HG03520 (cell line): ENCODE data around the gene SEC14L1.
A peak's percentile ranks its signal among the peaks of the same experiment; 100 is the strongest.
"Not testable (repeated sequence)": the region's sequence is repeated elsewhere in the genome, so short reads cannot be mapped to it uniquely, and the experiment has no call there.

Experiments used
- ATAC-seq: cut with Tn5 transposase; IDR thresholded peaks from one replicate; pipeline ENCODE4 v1.9.1; 2021; ENCODE audit warnings: mild to moderate bottlenecking, moderate library complexity; ENCODE audit not compliant: unreplicated experiment

The SEC14L1 gene

GRCh38 chr17:77231076-77231871 lies 90.5 kb downstream of the SEC14L1 start:
- no peak for ATAC-seq

GRCh38 chr17:77233127-77233526 lies 92.4 kb downstream of the SEC14L1 start:
- ATAC-seq: no peak

- ATAC-seq: no peak
Observed at GRCh38 chr17:77233635-77234334, 93.0 kb downstream of the SEC14L1 start.

DNA sequence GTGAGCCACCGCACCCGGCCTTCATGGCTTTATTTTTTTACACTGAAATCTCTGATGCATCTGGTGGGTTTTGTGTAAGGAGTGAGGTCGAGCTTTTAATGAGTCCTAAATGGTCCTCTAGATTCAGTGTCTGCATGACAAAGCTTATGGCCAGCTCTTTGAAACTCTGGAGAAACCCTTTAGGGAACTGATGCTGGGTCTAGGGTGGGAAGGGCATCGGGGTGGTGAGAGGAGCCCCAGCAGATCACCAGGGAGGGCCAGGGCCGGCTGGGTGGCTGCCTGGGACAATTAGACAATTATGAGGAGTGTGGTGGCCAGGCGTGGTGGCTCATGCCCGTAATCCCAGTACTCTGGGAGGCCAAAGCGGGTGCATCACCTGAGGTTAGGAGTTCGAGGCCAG lies 93.9 kb downstream of the SEC14L1 start:
- no peak for ATAC-seq

DNA sequence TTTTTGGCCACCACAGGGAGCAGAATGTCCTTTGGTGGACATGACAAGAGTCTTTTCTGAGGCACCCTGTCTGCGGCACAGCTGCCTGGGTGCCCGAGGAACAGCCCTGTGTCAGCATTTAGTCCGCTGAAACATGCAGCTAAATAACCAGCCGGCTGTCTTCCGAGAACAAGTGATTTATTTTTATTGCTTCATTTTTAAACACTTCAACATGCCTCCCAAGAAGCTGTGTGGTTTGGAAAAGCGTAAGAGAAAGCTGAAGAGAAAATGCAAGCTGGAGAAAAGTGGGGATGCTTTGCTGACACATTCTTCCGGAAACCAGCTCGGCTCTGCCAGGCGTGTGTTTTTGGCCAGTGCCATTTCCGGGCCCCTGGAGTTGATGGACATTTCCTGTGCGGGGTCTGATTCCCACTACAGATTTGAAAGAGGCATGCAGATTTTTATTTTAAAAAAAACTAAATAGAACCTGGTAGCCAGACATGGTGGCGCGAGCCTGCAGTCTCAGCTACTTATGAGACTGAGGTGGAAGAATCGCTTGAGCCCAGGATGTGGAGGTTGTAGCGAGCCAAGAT lies 94.7 kb downstream of the SEC14L1 start:
- ATAC-seq: no peak

GRCh38 chr17:77237232-77238008 lies 96.7 kb downstream of the SEC14L1 start:
- ATAC-seq: no peak

DNA sequence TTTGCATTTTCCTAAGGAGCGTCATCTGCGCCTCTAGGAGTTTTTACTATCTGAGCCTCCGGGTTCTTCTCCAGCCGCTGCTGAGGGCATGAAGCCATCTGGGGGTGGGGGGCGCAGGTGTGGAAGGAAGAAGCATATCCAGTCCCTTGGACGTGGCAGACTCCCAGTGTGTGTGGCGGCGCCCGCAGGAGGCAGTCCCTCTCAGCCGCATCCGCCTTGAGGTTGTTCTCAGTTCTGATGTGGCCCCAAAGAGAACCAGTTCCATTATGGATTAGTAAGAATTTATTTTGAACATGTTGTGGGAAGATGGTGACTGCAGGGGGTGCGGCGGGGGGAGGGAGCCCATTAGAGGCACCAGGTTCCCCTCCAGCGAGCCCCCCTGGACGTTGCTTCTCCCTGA lies 100.2 kb downstream of the SEC14L1 start:
- ATAC-seq: no peak

- no peak for ATAC-seq
Observed at GRCh38 chr17:77242118-77242851, 101.5 kb downstream of the SEC14L1 start.

- ATAC-seq: peak; percentile 40
Observed at GRCh38 chr17:77245162-77245926, 104.6 kb downstream of the SEC14L1 start.

GRCh38 chr17:77246110-77247047 lies 105.6 kb downstream of the SEC14L1 start:
- peak; percentile 1 for ATAC-seq

DNA sequence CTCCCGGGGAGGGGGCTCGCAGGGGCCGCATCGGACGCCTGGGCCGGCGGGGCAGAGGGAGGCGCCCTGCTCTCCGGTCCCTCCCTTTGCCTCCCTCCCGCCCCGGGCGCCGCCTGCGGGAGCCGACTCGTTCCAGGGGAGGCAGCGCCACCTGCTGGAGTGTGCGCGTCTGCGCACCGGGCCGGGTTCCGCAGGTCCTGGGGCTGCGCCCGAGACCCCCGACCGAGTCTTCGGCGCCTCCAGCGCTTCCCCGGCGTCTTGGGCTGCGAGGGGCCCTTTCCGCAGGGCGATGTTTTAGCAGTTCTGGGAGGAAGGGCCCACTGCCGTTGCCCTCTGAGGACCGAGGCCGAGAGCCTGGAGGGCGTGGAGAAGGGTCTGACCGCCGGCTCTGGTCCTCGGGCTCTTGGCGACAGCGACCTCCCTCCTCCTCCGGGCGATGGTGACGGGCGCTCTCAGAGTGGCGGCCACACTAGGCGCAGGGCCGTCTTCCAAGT lies 106.3 kb downstream of the SEC14L1 start:
- peak; percentile 43 for ATAC-seq

- ATAC-seq: no peak
Observed at GRCh38 chr17:77247609-77248008, 106.8 kb downstream of the SEC14L1 start.

- no peak for ATAC-seq
Observed at GRCh38 chr17:77248216-77249114, 107.7 kb downstream of the SEC14L1 start.

GRCh38 chr17:77251622-77252183 lies 110.9 kb downstream of the SEC14L1 start:
- ATAC-seq: no peak

DNA sequence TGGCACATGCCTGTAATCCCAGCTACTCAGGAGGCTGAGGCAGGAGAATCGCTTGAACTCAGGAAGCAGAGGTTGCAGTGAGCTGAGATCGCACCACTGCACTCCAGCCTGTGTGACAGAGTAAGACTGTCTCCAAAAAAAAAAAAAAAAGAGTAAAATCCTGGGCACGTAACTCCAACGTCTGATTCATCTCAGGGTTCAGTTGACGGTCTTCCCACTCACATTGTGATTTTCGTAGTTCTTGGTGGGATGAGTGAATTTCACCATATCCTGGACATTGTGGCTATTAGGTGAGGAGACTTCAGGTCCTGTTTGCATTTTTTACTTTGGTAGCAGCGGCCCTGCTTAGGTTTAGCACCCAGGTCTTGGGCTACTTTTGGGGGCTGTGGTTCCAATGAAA lies 111.5 kb downstream of the SEC14L1 start:
- ATAC-seq: not testable (repeated sequence)

DNA sequence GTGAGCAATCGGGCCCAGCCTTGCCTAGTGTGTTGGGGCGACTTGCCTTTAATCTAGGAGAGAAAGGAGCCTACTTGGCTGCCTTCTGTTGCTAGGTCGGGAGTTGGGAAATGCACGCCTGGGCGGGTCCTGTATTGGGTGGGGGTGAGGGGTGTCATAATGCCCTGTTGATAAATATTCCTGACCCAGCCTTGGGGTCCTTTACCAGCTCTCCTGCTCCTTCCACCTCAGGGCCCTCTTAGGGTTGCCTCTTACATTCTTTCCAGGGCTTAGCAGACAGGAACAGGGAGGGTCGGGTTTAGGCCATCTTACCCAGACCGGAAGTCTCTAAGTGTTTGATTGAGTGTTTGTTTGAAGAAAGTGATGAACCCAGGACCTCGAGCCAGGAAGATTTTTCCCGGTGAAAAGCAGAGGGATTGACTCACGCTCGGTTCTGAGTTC lies 112.9 kb downstream of the SEC14L1 start:
- ATAC-seq: no peak
